GM12872 (cell line): Measurements from ENCODE around the gene TXNL4A.

Experiments
- TF ChIP-seq, protein P1 (sequence below): IDR thresholded peaks from 3 replicates; pipeline ENCODE4 v1.5.1; 2011; ENCODE audit warnings: low read depth, mild to moderate bottlenecking, low read length, moderate library complexity; ENCODE audit not compliant: insufficient read depth

TXNL4A gene

DNA sequence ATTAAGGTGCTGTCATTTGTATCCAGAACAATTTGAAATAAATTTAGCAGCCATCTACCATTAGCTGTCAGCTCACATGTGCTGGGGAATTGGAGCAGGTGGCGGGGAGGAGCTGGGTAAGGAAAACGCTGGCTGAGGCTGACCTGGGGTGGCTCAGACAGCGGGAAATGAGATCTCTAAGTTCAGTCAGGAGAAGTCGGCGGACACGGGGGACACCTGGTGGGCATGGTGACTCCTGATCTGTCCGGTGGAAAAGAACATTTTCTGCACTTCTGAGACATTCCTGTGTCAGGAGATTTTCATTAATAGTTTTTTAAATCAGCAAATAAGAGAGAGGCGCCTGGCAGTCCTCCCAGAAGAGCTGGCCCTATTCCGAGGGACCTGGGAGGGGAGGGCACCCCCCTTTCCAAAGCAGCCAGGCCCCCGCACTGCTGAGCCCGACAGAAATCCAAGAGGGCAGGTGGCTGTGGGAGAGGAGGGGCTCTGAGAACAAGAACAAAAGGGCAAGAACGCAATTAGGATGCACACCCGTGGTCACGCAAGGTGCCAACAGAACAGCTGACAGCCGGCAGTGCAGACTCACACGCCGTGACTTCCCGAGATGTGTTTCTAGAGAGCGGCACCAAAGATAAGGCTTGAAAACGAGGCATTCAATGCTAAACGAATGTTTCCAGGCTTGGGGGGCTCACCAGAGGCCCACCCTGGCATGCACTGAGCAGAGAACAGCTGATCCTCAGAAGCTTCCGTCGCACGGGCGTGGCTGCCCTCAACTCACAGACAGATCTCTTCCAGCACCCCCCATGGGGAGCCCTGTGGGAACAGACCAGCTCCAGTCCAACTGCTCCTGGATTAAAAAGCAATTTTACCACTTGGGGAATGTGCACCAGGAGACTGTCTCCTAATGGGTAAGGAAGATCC, 63.3 kb downstream of the TXNL4A start:
- TF ChIP-seq, protein P1, sequence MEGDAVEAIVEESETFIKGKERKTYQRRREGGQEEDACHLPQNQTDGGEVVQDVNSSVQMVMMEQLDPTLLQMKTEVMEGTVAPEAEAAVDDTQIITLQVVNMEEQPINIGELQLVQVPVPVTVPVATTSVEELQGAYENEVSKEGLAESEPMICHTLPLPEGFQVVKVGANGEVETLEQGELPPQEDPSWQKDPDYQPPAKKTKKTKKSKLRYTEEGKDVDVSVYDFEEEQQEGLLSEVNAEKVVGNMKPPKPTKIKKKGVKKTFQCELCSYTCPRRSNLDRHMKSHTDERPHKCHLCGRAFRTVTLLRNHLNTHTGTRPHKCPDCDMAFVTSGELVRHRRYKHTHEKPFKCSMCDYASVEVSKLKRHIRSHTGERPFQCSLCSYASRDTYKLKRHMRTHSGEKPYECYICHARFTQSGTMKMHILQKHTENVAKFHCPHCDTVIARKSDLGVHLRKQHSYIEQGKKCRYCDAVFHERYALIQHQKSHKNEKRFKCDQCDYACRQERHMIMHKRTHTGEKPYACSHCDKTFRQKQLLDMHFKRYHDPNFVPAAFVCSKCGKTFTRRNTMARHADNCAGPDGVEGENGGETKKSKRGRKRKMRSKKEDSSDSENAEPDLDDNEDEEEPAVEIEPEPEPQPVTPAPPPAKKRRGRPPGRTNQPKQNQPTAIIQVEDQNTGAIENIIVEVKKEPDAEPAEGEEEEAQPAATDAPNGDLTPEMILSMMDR = no peak

DNA sequence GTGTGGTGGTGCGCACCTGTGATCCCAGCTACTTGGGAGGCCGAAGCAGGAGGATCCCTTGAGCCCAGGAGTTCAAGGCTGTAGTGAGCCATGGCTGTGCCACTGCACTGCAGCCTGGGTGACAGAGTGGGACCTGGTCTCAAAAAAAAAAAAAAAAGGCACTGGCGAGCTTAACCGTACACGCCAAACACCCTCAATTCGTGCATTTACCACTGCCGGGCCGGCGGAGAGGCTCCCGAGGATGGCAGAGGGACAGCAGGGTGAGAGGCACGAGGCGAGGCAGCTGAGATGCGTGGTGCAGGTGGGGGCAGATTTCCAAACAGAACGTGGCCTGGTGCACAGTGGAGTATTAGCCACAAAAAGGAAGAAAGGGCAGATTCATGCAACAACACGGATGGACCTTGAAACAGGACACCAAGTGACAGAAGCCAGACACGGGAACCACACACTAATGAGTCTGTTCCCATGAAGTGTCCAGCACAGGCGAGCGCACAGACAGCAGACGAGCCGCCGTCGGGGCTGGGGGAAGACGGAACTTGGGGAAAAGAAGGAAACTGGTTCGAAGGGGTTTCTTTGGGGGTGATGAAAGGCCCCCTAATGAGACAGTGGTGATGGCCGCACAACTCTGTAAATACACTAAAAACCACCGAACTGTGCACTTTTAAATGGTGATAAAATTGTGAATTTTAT, 64.3 kb downstream of the TXNL4A start:
- TF ChIP-seq, protein P1 = no peak

DNA sequence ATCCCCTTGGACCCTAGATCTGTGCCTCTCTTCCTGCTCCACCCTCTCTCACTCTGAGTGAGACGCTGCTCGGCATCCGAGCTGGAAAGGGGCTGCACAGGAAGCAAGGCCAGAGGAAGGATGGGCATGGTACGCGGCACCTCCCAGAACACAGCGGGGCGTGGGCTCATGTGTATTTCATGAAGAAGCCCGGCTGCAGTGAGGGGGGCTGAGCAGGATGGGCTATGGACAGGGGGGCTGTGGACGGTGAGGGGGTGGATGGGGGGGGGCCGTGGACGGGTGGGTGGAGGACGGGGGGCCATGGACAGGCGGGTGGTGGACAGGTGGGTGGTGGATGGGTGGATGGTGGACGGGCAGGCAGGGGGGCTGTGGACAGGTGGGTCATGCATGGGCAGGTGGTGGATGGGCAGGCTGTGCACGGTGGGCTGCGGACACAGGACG, 65.4 kb downstream of the TXNL4A start:
- TF ChIP-seq, protein P1 = no peak

DNA sequence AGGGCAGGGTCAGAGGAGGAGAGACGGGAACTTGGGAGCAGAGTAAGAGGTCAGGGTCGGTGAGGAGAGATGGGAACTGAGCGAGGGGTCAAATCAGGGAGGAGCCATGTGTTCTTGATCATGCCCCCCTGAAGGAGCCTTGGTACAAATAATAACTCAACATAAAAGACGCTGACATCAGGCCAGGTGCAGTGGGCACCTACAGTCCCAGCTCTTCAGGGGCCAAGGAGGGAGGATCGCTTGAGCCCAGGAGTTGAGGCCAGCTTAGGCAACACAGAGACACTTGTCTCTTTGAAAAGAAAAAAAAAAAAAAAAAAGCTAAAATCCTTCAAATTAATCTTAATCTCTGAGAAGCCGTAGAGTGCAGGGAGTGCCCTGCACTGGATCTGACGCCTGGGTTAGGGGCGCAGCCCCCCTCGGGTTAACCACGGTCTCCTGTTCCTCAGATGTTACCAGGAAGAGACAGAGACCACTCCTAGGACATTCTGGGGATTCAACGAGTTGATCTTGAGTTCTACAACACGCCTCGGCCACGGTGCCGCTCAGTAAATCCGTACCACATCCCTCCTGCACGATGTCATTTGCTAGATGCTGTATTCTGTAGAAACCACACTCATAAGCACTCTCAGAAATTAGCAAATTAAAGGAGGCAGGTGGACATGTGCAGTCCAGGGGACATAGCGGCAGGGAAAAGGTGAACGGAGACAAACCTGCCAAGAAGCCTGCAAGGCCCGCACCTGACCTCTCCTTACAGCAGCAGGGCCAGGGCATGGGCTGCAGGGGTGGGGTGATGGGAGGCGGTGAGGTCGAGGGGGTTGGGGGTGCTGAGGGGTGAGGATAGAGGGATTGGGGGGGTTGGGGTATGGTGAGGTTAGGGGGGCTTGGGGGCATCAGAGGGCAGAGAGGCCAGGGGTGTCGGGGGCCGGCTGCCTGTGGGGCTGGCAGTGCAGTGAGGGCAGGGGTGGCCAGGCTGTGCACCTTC, 66.1 kb downstream of the TXNL4A start:
- TF ChIP-seq, protein P1 = no peak
